Progenitor cell of endocrine pancreas (in vitro differentiated cells): ENCODE measurements around the gene LRRC59. TPM values are rescaled to one million over a fixed set of nuclear protein-coding genes. Genes with fewer than 3 reads are reported as not detected.

Source experiments
- DNase-seq: peaks from one replicate; pipeline ENCODE4 v3.0.0; 2021; ENCODE audit warnings: low spot score; ENCODE audit not compliant: unreplicated experiment
- H3K27ac Mint-ChIP-seq: 2 replicates; pipeline ENCODE4 v1.8.0; 2021; ENCODE audit warnings: mild to moderate bottlenecking, moderate library complexity, mixed read lengths
- H3K27me3 Mint-ChIP-seq: 2 replicates; pipeline ENCODE4 v1.8.0; 2021; ENCODE audit warnings: mixed read lengths
- H3K36me3 Mint-ChIP-seq: 2 replicates; pipeline ENCODE4 v1.8.0; 2022; ENCODE audit warnings: mixed read lengths; ENCODE audit not compliant: insufficient read depth
- H3K4me1 Mint-ChIP-seq: 2 replicates; pipeline ENCODE4 v1.8.0; 2021; ENCODE audit warnings: low read depth, mixed read lengths
- H3K4me3 Mint-ChIP-seq: 2 replicates; pipeline ENCODE4 v1.8.0; 2021; ENCODE audit warnings: low read depth, mild to moderate bottlenecking, moderate library complexity, mixed read lengths
- H3K9me3 Mint-ChIP-seq: 2 replicates; pipeline ENCODE4 v1.8.0; 2021; ENCODE audit warnings: low read depth, mixed read lengths
- CTCF ChIP-seq: fragments of 200-600 bp; sonication (generic); IDR thresholded peaks from one replicate; pipeline ENCODE4 v1.5.0; 2021; ENCODE audit warnings: antibody characterized with exemption, mild to moderate bottlenecking; ENCODE audit not compliant: unreplicated experiment
- total RNA-seq: library from RNA; stranded (reverse); gene quantifications from 2 replicates; pipeline ENCODE4 v1.2.1, GENCODE V29; 2021

LRRC59 gene
- total RNA-seq, 1 donor from 2014 or later: 55.2 TPM

GRCh38 chr17:50426472-50426782, 29.1 kb upstream of the LRRC59 start:
- H3K27ac Mint-ChIP-seq: peak overlapping the region; percentile 52
- no peaks in the 10 kb centered on the region for H3K27me3 Mint-ChIP-seq
- H3K36me3 Mint-ChIP-seq: no peaks in the 10 kb centered on the region
- DNase-seq: no peak
- TF ChIP-seq CTCF: no peak
- H3K4me1 Mint-ChIP-seq: peaks cover 53% of the 10 kb centered on the region
- no peaks in the 10 kb centered on the region for H3K9me3 Mint-ChIP-seq
- H3K4me3 Mint-ChIP-seq: peak overlapping the region; percentile 74

GRCh38 chr17:50425682-50426471, 28.6 kb upstream of the LRRC59 start, which contains the start of gene ACSF2:
Gene ACSF2 (plus strand): TSS chr17:50426218. CDS start chr17:50426262, 44 bp downstream.
- Mint-ChIP-seq H3K9me3 (no peaks in the 10 kb centered on the region), H3K4me1 (peaks cover 48% of the 10 kb centered on the region), H3K4me3 (peak within 1 kb of the TSS; percentile 75), H3K27me3 (no peaks in the 10 kb centered on the region), H3K27ac (peak within 1 kb of the TSS; percentile 94), H3K36me3 (no peaks in the 10 kb centered on the region)
- TF ChIP-seq CTCF: no peak
- peak; percentile 35 for DNase-seq

DNA sequence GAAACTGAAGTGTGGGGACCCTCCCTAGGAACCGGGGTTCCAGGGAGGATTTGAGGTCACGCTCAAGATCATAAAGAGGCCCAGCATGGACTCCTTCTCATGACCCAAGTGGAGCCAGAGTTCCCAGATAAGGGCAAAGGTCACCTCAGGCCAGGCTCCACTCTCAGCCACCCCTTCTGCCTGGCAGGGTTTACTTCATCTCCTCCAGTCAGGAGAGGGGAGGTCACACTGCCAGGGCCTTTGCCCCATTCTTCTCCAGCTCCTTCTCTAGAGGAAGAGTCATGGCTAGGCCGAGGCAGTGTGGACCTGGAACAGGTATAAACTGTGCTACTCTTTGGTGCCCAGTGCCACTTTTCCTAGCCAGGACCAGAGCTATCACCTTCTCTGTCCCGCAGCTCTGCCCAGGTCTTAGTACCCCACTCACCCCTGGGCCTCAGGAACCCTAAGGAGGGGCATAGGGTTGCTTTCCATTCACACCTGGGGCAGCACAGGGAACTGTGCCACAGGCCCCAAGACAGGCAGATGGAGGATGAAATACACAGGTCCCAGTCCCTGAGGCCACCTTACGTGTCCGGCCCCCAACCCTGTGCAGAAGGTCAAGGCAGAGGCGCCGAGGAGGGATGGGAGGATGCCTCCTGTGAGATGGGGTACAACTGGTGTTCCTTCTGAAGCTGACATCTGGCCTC, 27.8 kb upstream of the LRRC59 start:
- Mint-ChIP-seq H3K27me3 (no peaks in the 10 kb centered on the region), H3K9me3 (peaks cover 4% of the 10 kb centered on the region), H3K36me3 (peaks cover 2% of the 10 kb centered on the region), H3K4me1 (peaks cover 45% of the 10 kb centered on the region), H3K27ac (peak overlapping the region; percentile 24), H3K4me3 (peak overlapping the region; percentile 75)
- no peak for DNase-seq
- no peak for TF ChIP-seq CTCF

GRCh38 chr17:50424246-50424995, 27.1 kb upstream of the LRRC59 start:
- DNase-seq: no peak
- H3K4me1 Mint-ChIP-seq: peaks cover 41% of the 10 kb centered on the region

More at GRCh38 chr17:50424246-50424995, 27.1 kb upstream of the LRRC59 start:
- Mint-ChIP-seq H3K9me3 (peaks cover 6% of the 10 kb centered on the region), H3K36me3 (peaks cover 2% of the 10 kb centered on the region), H3K27ac (peak overlapping the region; percentile 94), H3K4me3 (peak overlapping the region; percentile 5), H3K27me3 (no peaks in the 10 kb centered on the region)
- TF ChIP-seq CTCF: no peak
